Neural cell (in vitro differentiated cells): ENCODE data around the gene CSNK1E. TPM values are rescaled to one million over a fixed set of nuclear protein-coding genes. Genes with fewer than 3 reads are reported as not detected.

Experiments used
- H2AFZ ChIP-seq: fragments of 200-600, 300-800 bp; sonication (generic), shearing (Covaris generic); 2 replicates; pipeline ENCODE4 v1.6.0; 2014; ENCODE audit warnings: low read depth, mild to moderate bottlenecking, antibody characterized with exemption, low read length, moderate library complexity
- H3F3A ChIP-seq: fragments of 200-600 bp; shearing (Covaris generic); 2 replicates; pipeline ENCODE4 v1.6.1; 2016; ENCODE audit warnings: mild to moderate bottlenecking, moderate library complexity, mixed read lengths, antibody characterized with exemption, low read length; ENCODE audit not compliant: insufficient read depth, poor library complexity, severe bottlenecking
- H3K27ac ChIP-seq: fragments of 200-600, 300-800 bp; sonication (generic), shearing (Covaris generic); 2 replicates; pipeline ENCODE4 v1.5.1; 2014; ENCODE audit warnings: mild to moderate bottlenecking, low read length, moderate library complexity
- H3K27me3 ChIP-seq: fragments of 300-800, 200-600 bp; sonication (generic), shearing (Covaris generic); 2 replicates; pipeline ENCODE4 v1.6.0; 2014; ENCODE audit warnings: mild to moderate bottlenecking, low read depth, low read length, moderate library complexity; ENCODE audit not compliant: insufficient read depth
- H3K36me3 ChIP-seq: fragments of 300-800, 200-600 bp; sonication (generic), shearing (Covaris generic); 2 replicates; pipeline ENCODE4 v1.5.1; 2014; ENCODE audit warnings: mild to moderate bottlenecking, antibody characterized with exemption, low read length, moderate library complexity; ENCODE audit not compliant: insufficient read depth
- H3K4me2 ChIP-seq: fragments of 300-800, 200-600 bp; sonication (generic), shearing (Covaris generic); 2 replicates; pipeline ENCODE4 v1.6.0; 2014; ENCODE audit warnings: mild to moderate bottlenecking, low read length
- H3K4me3 ChIP-seq: fragments of 300-800, 200-600 bp; sonication (generic), shearing (Covaris generic); 2 replicates; pipeline ENCODE4 v1.5.1; 2014; ENCODE audit warnings: mild to moderate bottlenecking, low read length, moderate library complexity
- H3K79me2 ChIP-seq: fragments of 200-600 bp; shearing (Covaris generic); replicated peaks from 2 replicates; pipeline ENCODE4 v1.6.0; 2014; ENCODE audit warnings: mild to moderate bottlenecking, low read length, moderate library complexity; ENCODE audit not compliant: insufficient read depth
- H3K9ac ChIP-seq: fragments of 300-800, 200-600 bp; sonication (generic), shearing (Covaris generic); 2 replicates; pipeline ENCODE4 v1.6.1; 2016; ENCODE audit warnings: mild to moderate bottlenecking, low read length, mixed read lengths
- H3K9me2 ChIP-seq: fragments of 200-600 bp; shearing (Covaris generic); 2 replicates; pipeline ENCODE4 v1.6.1; 2016; ENCODE audit warnings: mild to moderate bottlenecking, low read length, mixed read lengths; ENCODE audit not compliant: insufficient read depth
- H3K9me3 ChIP-seq: fragments of 200-600, 300-800 bp; sonication (generic), shearing (Covaris generic); 2 replicates; pipeline ENCODE4 v1.6.1; 2016; ENCODE audit warnings: mild to moderate bottlenecking, mixed run types, low read length, moderate library complexity, mixed read lengths
- H4K20me1 ChIP-seq: fragments of 200-600 bp; shearing (Covaris generic); 2 replicates; pipeline ENCODE4 v1.6.1; 2016; ENCODE audit warnings: mild to moderate bottlenecking, mixed run types; ENCODE audit not compliant: insufficient read depth
- EP300 ChIP-seq: fragments of 450-650 bp; conservative IDR thresholded peaks from 2 replicates; pipeline ENCODE4 v1.6.1; 2014; ENCODE audit warnings: antibody characterized with exemption, mild to moderate bottlenecking, moderate library complexity; ENCODE audit not compliant: poor library complexity, severe bottlenecking
- EZH2 ChIP-seq: fragments of 200-600, 300-800 bp; shearing (Covaris generic), sonication (generic); IDR thresholded peaks from 2 replicates; pipeline ENCODE4 v1.6.1; 2014; ENCODE audit warnings: antibody characterized with exemption, low read length, borderline replicate concordance, mild to moderate bottlenecking; ENCODE audit not compliant: insufficient read depth, poor library complexity, severe bottlenecking
- MXI1 ChIP-seq: fragments of 450-650 bp; conservative IDR thresholded peaks from 2 replicates; pipeline ENCODE4 v1.6.1; 2014; ENCODE audit warnings: antibody characterized with exemption, mild to moderate bottlenecking; ENCODE audit not compliant: poor library complexity, severe bottlenecking
- POLR2AphosphoS5 ChIP-seq: IDR thresholded peaks from 2 replicates; pipeline ENCODE4 v1.6.1; 2012
- RAD21 ChIP-seq: fragments of 450-650 bp; conservative IDR thresholded peaks from 2 replicates; pipeline ENCODE4 v1.6.1; 2014; ENCODE audit warnings: antibody characterized with exemption, mild to moderate bottlenecking, moderate library complexity
- REST ChIP-seq: IDR thresholded peaks from 2 replicates; pipeline ENCODE4 v1.6.1; 2012; ENCODE audit warnings: borderline replicate concordance
- SMC3 ChIP-seq: fragments of 450-650 bp; conservative IDR thresholded peaks from 2 replicates; pipeline ENCODE4 v1.6.1; 2014; ENCODE audit warnings: antibody characterized with exemption, mild to moderate bottlenecking, moderate library complexity; ENCODE audit not compliant: poor library complexity
- TAF1 ChIP-seq: IDR thresholded peaks from 2 replicates; pipeline ENCODE4 v1.6.1; 2012; ENCODE audit warnings: low read depth
- polyA plus RNA-seq: library from polyadenylated mRNA; depleted of rRNA; stranded (reverse); fragments of >200 nt; gene quantifications from 2 replicates; pipeline ENCODE4 v1.2.3, GENCODE V29; 2014
- TF ChIP-seq, protein P1 (sequence below): fragments of 450-650 bp; IDR thresholded peaks from 2 replicates; pipeline ENCODE4 v1.5.1; 2014; ENCODE audit warnings: antibody characterized with exemption, mild to moderate bottlenecking, moderate library complexity; ENCODE audit not compliant: poor library complexity, severe bottlenecking

The CSNK1E gene
- polyA plus RNA-seq, 1 donor from 2014 or later: 230 TPM

GRCh38 chr22:38249803-38250642 is 67.2 kb downstream of the CSNK1E start:
- Histone ChIP-seq H3K4me3 (no peak overlapping the region), H3K27ac (no peak overlapping the region), H3K79me2 (no peaks in the 10 kb centered on the region)

GRCh38 chr22:38249301-38249700 is 67.9 kb downstream of the CSNK1E start:
- Histone ChIP-seq H3K79me2 (no peaks in the 10 kb centered on the region), H3K36me3 (no peaks in the 10 kb centered on the region), H3K27ac (no peak overlapping the region)

More at GRCh38 chr22:38249803-38250642, 67.2 kb downstream of the CSNK1E start:
- Histone ChIP-seq H3K36me3 (no peaks in the 10 kb centered on the region), H3F3A (no peaks in the 10 kb centered on the region), H4K20me1 (no peaks in the 10 kb centered on the region), H3K27me3 (no peaks in the 10 kb centered on the region), H3K9ac (no peak overlapping the region), H2AFZ (no peak overlapping the region), H3K9me2 (no peaks in the 10 kb centered on the region), H3K4me2 (no peak overlapping the region), H3K9me3 (no peaks in the 10 kb centered on the region)
- TF ChIP-seq EP300 (no peak), MXI1 (no peak)

GRCh38 chr22:38248280-38248679 is 69.0 kb downstream of the CSNK1E start:
- Histone ChIP-seq H3K4me2 (no peak overlapping the region), H3K27me3 (no peaks in the 10 kb centered on the region), H4K20me1 (no peaks in the 10 kb centered on the region), H3K9ac (no peak overlapping the region), H3K79me2 (no peaks in the 10 kb centered on the region), H3K9me3 (no peaks in the 10 kb centered on the region), H3K4me3 (no peak overlapping the region), H2AFZ (no peak overlapping the region), H3F3A (no peaks in the 10 kb centered on the region), H3K27ac (no peak overlapping the region), H3K9me2 (no peaks in the 10 kb centered on the region), H3K36me3 (no peaks in the 10 kb centered on the region)
- TF ChIP-seq TAF1 (no peak), EP300 (no peak), MXI1 (no peak), POLR2AphosphoS5 (no peak), EZH2 (no peak), RAD21 (no peak), SMC3 (no peak), REST (no peak)
- TF ChIP-seq, protein P1, sequence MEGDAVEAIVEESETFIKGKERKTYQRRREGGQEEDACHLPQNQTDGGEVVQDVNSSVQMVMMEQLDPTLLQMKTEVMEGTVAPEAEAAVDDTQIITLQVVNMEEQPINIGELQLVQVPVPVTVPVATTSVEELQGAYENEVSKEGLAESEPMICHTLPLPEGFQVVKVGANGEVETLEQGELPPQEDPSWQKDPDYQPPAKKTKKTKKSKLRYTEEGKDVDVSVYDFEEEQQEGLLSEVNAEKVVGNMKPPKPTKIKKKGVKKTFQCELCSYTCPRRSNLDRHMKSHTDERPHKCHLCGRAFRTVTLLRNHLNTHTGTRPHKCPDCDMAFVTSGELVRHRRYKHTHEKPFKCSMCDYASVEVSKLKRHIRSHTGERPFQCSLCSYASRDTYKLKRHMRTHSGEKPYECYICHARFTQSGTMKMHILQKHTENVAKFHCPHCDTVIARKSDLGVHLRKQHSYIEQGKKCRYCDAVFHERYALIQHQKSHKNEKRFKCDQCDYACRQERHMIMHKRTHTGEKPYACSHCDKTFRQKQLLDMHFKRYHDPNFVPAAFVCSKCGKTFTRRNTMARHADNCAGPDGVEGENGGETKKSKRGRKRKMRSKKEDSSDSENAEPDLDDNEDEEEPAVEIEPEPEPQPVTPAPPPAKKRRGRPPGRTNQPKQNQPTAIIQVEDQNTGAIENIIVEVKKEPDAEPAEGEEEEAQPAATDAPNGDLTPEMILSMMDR: no peak

More at GRCh38 chr22:38249301-38249700, 67.9 kb downstream of the CSNK1E start:
- TF ChIP-seq EZH2 (no peak), TAF1 (no peak)
- Histone ChIP-seq H3K4me3 (no peak overlapping the region), H3F3A (no peaks in the 10 kb centered on the region), H3K4me2 (no peak overlapping the region), H4K20me1 (no peaks in the 10 kb centered on the region), H3K9me2 (no peaks in the 10 kb centered on the region), H3K9me3 (no peaks in the 10 kb centered on the region), H3K9ac (no peak overlapping the region), H2AFZ (no peak overlapping the region), H3K27me3 (no peaks in the 10 kb centered on the region)
